GM12874 (cell line): ENCODE measurements around the gene UBE2R2.

Source experiments
- CTCF ChIP-seq: IDR thresholded peaks from 2 replicates; pipeline ENCODE4 v1.5.1; 2011; ENCODE audit warnings: low read depth, mild to moderate bottlenecking, control low read depth, low read length, moderate library complexity; ENCODE audit not compliant: insufficient read depth

Gene UBE2R2

GRCh38 chr9:33942471-33943083, 125.6 kb downstream of the UBE2R2 start:
- no peak for TF ChIP-seq CTCF

- no peak for TF ChIP-seq CTCF
These were observed 126.4 kb downstream of the UBE2R2 start for GRCh38 chr9:33943389-33943788.

DNA sequence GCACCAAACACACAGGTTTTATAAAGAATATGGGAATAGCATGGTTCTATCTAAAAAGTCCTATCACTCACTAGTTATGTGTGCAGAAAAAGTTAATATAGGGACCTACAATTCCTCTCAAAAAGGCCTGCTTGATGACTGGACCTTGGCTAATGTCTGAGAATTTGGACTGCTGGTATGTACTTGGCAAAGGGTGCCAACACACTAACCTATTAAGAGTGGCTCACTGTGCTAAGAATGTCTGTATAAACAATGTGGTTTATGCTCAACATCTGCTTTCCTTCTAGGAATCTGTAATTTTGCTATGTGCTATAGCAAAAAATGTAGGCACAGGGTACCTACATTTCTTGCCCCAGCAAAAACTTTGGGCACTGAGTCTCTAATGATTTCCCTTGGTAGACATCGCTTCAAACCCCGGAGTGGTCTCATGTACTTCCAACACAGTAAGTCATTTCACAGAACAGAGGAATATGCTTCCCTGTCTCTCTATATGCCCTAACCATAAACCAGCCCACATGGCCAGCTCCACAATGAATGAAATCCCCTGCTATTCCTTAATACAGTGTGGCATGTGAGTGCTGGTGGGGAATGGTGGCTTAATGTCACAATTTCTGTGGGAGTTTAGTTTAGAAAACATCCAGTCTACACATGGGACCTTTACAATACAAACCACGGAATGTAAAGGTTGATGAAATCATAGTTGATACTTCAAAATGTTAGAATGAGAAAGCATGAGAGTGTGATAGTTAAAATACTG, 130.0 kb downstream of the UBE2R2 start:
- no peak for TF ChIP-seq CTCF

DNA sequence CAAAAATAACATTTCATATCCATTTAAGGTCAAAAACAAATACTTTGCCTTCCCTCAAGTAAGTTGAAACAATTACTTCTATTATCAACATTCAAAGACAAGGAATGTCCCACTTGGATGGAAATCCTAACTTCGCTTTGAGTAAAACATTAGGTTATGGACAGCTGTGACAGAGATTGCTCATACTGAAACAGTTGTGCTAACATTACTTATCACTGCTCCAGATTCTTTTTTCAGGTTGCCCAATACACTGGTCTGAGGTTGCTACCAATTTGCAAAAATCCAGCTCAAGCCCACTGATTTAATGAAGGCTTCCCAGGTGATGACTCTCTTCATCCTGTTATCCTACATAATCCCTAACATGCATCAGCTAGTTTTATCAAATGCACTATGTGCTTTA, 133.4 kb downstream of the UBE2R2 start:
- TF ChIP-seq CTCF: no peak

GRCh38 chr9:33952066-33952465, 135.1 kb downstream of the UBE2R2 start:
- no peak for TF ChIP-seq CTCF

- TF ChIP-seq CTCF: no peak
These were observed 139.6 kb downstream of the UBE2R2 start for GRCh38 chr9:33956544-33956943.

DNA sequence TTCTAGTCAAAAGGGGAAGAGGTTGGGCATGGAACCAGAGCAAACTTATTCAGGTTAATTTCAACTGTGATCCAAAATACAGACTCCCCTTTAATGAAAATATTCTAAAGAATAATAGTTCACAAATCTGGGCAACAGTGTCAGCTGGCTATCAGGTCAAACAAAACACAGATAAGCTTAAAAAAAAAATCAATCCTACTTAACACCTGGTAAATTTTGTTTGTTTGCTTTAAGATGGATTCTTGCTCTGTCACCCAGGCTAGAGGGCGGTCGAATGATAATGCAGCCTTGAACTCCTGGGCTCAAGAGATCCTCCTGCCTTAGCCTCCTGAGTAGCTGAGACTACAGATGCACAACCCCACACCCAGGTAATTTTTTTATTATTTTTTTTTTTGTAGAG, 142.8 kb downstream of the UBE2R2 start:
- no peak for TF ChIP-seq CTCF
